GM19351 (cell line): ENCODE data around the gene CD300LD.
"Not testable (repeated sequence)": the region's sequence is repeated elsewhere in the genome, so short reads cannot be mapped to it uniquely, and the experiment has no call there.

Experiments used
- ATAC-seq: cut with Tn5 transposase; IDR thresholded peaks from one replicate; pipeline ENCODE4 v1.9.1; 2021; ENCODE audit warnings: mild to moderate bottlenecking, moderate library complexity; ENCODE audit not compliant: unreplicated experiment

Gene CD300LD

GRCh38 chr17:74573635-74574034 is 18.4 kb downstream of the CD300LD start:
- ATAC-seq = not testable (repeated sequence)

GRCh38 chr17:74573169-74573568 is 18.9 kb downstream of the CD300LD start:
- ATAC-seq = no peak

DNA sequence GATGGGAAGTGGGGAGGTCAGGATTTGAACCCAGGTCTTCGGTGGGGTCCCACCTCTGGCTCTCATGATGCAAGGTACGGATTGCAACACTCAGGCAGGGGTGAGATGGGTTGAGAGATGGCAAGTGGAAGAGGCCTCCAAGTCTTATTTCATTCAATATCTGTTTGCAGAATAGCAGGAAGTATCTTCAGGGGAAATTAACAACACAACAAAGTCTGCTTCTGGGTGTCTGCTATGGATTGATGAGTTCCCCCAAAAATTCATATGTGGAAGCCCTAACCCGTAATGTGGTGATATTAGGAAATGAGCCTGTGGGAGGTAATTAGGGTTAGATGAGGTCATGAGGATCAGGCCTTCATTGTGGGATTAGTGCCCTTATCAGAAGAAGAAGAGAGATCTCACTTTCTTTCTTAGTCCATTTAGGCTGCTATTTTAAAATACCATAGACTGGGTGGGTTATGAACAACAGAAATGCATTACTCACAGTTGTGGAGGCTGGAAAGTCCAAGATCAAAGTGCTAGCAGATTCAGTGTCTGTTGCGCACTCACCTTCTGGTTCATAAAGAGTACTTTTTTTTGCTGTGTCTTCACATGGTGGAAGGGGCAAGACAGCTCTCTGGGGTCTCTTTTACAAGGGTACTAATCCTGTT is 20.3 kb downstream of the CD300LD start:
- ATAC-seq = no peak

GRCh38 chr17:74569020-74570003 is 22.8 kb downstream of the CD300LD start:
- no peak for ATAC-seq

GRCh38 chr17:74568106-74568873 is 23.8 kb downstream of the CD300LD start:
- ATAC-seq = no peak

DNA sequence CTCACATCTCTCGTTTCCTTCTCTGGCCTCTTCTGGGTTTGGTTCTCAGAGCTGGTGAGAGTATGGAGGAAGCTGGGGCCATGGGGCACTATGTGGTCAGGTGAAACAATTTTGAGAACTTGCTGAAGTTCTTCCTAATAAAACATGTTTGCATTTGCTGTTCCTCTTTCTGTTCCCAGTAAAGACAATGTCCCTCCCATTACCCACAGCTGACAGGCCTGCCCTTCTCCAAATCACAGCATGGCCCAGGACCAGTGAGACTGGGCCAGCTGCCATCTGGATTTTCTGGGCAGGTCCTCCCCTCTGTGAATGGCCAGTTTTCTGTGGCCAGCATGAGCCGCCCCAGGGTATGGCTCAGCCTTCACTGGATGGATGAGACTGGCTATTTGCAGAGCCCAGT is 24.7 kb downstream of the CD300LD start, which contains the start of gene CD300H:
TSS of gene CD300H (minus strand) at position 113 of the 400 bp plus-strand sequence.
- no peak for ATAC-seq

- no peak for ATAC-seq
Observed at GRCh38 chr17:74566132-74566753, 25.8 kb downstream of the CD300LD start.

DNA sequence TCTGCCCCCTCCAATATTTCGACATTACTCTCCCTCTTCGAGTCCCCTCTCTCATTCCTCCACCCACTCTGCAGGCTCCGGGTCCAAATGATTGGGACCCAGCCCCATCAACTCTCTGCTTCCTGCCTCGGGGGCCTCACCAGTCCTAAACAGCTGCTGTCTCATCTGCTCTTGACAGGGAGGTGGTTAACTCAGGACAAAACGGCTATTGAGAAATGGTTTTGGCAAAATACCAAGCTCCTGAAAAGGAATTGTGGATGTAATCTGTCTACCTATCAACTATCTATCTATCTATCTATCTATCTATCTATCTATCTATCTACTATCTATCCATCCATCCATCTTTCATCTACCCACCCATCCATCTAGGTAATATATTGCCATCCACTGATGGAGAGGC is 27.0 kb downstream of the CD300LD start:
- ATAC-seq = no peak

- no peak for ATAC-seq
Observed at GRCh38 chr17:74563358-74563757, 28.7 kb downstream of the CD300LD start.

DNA sequence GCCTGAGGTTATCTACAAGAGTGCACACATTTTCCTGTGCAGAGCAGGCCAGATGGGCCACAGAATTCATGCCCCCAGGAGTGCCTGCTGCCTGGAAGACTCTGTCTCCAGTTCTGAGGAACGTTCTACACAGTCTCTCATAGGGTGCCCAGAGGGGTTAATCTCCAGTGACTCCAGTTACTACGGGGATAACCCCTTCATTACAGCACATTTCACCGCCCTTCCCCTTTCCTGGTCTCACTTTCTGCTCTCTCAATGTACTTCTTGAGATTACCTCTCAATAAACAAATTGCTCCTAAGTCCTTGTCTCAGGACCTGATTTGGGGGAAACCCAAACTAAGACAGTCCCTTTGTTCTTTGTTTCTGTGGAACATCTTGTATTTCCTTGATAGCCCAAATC is 30.5 kb downstream of the CD300LD start:
- ATAC-seq = no peak

DNA sequence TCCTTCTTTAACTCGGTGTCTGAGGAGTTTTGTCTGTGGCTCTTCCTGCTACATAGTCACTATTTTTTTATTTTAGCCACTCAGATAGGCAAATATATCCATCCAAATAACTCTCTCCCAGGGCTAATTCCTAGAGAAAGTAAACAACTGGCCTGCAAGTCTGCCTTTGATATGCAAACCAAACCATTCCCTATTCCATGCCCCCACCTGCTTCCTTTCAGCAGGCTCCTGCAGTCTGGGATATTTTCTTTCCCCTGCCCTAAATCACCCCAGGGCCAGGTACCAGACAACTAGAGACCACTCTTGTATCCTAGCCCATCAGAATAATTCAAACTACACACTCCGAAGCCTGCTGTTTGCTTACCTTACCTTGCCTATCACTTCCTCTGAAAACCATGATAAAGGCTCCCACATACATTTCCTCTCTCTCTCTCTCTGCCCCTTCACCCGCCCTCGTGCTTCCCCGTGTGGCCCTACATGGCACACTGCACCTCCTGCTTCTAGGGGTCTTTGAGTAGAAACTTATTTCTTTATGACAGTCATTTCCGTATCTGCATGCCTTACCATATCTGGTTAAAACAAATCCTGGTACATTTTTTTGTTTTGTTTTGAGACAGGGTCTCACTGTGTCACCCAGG is 33.1 kb downstream of the CD300LD start:
- ATAC-seq = no peak

DNA sequence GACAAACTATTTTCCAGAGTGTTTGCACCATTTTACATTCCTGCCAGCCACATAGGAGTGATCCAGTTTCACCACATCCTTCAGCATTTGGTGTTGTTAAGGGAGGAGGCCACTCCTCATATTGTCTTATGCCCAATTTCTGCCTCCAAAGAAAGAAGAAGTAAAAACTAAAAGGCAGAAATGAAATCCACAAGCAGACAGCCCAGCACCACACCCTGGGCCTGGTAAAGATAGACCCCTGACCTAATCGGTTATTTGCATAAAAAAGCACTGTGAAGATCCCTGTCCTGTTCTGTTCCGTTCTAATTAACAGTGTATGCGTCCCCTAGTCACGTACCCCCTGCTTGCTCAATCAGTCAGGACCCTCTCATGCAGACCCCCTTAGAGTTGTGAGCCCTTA is 33.7 kb downstream of the CD300LD start:
- not testable (repeated sequence) for ATAC-seq

- no peak for ATAC-seq
Observed at GRCh38 chr17:74555427-74555940, 36.6 kb downstream of the CD300LD start.

DNA sequence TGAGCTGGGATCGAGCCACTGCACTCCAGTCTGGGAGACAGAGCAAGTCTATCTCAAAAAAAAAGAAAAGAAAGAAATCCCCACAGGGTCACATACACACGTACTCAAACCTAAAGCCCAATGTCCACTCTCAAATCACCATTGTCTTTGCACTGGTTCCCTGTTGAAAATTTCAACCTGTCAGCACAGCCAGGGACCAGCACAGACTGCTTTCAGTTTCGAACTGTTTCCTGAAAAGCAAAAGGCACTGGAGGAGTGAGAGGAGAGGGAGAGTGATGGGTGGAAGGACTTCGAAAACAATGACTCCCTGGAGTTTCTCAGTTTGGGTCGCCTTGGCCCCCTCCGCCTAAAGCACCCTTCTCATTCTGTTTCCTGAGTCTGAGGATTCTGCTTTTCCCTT is 37.2 kb downstream of the CD300LD start:
- no peak for ATAC-seq

DNA sequence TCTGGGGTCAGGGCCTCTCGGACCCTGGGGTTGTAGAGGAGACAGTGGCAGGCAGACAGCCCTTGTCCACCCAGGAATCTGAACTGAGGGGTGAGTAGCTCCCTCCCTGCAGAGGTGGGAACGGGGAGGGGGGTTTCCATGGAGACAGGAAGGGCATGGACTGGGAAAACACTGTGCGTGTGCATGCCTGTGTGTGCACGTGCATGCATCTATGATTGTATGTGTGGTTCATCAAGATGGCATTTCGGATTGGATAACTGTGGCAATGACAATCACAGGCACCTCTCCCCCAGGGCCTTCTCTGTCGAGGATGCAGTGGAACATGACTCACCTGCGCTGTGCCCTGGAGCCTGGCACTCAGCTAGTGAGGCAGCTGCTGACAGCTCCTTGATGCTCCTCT is 40.0 kb downstream of the CD300LD start:
- ATAC-seq = no peak

DNA sequence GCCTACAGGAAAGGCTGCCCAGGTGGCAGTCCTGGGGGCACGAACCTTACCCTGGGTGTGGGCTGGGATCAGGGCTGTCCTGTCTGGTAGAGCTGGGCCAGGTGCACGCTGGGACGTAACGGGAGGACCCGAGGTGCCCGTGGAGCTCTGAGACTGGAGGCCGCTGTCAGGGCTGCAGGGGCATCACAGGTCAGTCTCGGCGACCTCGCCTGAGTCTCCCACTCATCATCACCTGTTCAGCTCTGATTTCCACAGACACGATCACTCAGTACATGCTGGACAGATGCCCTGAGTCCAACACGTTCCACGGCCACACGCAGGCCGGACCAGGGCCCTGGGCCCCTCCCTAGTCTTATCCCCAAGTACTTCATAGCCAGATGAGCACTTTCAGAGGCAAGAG is 41.5 kb downstream of the CD300LD start:
- no peak for ATAC-seq

GRCh38 chr17:74549343-74549742 is 42.7 kb downstream of the CD300LD start:
- ATAC-seq = no peak

GRCh38 chr17:74547736-74548135 is 44.3 kb downstream of the CD300LD start:
- ATAC-seq = no peak

DNA sequence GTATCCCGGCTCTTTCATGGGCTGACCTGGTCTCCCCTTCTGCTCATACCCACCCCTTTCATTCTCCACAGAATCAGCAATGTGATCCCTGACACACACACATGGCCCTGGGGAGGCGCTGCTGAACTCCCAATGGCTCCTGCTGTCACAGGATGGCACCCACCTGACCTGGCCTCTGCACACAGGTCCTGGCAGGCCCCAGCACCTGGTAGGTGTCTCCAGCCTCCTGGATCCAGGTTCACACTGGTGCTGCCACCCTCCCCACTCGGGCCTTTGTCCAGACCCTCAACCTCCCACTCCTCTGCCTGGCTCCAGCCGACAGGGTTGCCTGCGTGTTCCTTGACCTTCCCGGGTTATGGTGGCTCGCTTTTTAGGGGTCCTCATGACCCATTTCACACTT is 44.8 kb downstream of the CD300LD start:
- ATAC-seq = no peak

DNA sequence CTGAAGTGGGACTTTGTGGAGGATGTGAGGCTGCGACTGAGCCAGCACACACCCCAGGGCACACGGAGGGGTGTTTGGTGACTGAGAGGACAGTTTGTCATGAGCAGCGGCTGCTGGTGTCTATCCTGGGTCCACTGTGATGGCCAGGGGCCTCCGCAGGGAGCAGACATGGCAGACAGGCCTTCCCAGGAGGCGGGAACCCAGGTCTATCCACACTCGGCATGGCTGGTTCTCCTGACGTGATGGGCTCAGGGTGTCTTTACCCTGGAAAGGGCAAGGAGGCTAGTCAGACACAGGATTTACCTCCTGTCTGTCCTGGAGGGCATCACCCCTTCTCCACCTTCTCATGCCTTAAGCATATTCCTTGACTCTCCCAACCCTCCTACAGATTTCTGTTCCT is 45.5 kb downstream of the CD300LD start:
- ATAC-seq = no peak
